HG03442 (cell line): ENCODE data around the gene TSC22D3.
A peak's percentile ranks its signal among the peaks of the same experiment; 100 is the strongest.

Source experiments
- ATAC-seq: cut with Tn5 transposase; IDR thresholded peaks from one replicate; pipeline ENCODE4 v1.9.1; 2021; ENCODE audit warnings: mild to moderate bottlenecking, moderate library complexity; ENCODE audit not compliant: unreplicated experiment

The TSC22D3 gene

GRCh38 chrX:107760304-107761077 lies 15.1 kb downstream of the TSC22D3 start:
- ATAC-seq: no peak

GRCh38 chrX:107758231-107758766 lies 17.3 kb downstream of the TSC22D3 start:
- no peak for ATAC-seq

GRCh38 chrX:107755721-107756120 lies 19.9 kb downstream of the TSC22D3 start:
- no peak for ATAC-seq

GRCh38 chrX:107753187-107753586 lies 22.4 kb downstream of the TSC22D3 start:
- no peak for ATAC-seq

- ATAC-seq: no peak
These were observed 22.9 kb downstream of the TSC22D3 start for GRCh38 chrX:107752714-107753113.

- ATAC-seq: no peak
These were observed 23.5 kb downstream of the TSC22D3 start for GRCh38 chrX:107752043-107752442.

- no peak for ATAC-seq
These were observed 24.6 kb downstream of the TSC22D3 start for GRCh38 chrX:107750861-107751445.

GRCh38 chrX:107750263-107750662 lies 25.3 kb downstream of the TSC22D3 start:
- ATAC-seq: no peak

GRCh38 chrX:107748506-107748905 lies 27.1 kb downstream of the TSC22D3 start:
- ATAC-seq: no peak

GRCh38 chrX:107747596-107748161 lies 27.9 kb downstream of the TSC22D3 start:
- ATAC-seq: no peak

GRCh38 chrX:107744868-107745267 lies 30.7 kb downstream of the TSC22D3 start:
- ATAC-seq: no peak

- ATAC-seq: no peak
These were observed 31.6 kb downstream of the TSC22D3 start for GRCh38 chrX:107743995-107744394.

- no peak for ATAC-seq
These were observed 32.8 kb downstream of the TSC22D3 start for GRCh38 chrX:107742700-107743191.

GRCh38 chrX:107741404-107741790 lies 34.2 kb downstream of the TSC22D3 start:
- peak; percentile 22 for ATAC-seq

GRCh38 chrX:107739541-107739940 lies 36.0 kb downstream of the TSC22D3 start:
- ATAC-seq: no peak

- no peak for ATAC-seq
These were observed 36.8 kb downstream of the TSC22D3 start for GRCh38 chrX:107738768-107739167.

GRCh38 chrX:107738272-107738671 lies 37.3 kb downstream of the TSC22D3 start:
- ATAC-seq: no peak

- no peak for ATAC-seq
These were observed 38.6 kb downstream of the TSC22D3 start for GRCh38 chrX:107736781-107737531.

GRCh38 chrX:107734646-107735045 lies 40.9 kb downstream of the TSC22D3 start:
- ATAC-seq: no peak

GRCh38 chrX:107733686-107734085 lies 41.9 kb downstream of the TSC22D3 start:
- ATAC-seq: no peak
